Naive thymus-derived CD8-positive, alpha-beta T cell (primary cell): ENCODE results near the gene ATP13A2. TPM values are rescaled to one million over a fixed set of nuclear protein-coding genes. Genes with fewer than 3 reads are reported as not detected.
"Not testable (repeated sequence)": the region's sequence is repeated elsewhere in the genome, so short reads cannot be mapped to it uniquely, and the experiment has no call there.

Experiments
- ATAC-seq, 2 donors: fragments of 150-1000 bp; cut with Tn5 transposase in 1 of 2; sonication (Bioruptor Pico), chemical (Tn5 transposase) in 1 of 2; 1 replicate in 1 of 2; 2 replicates in 1 of 2; pipeline ENCODE4 v1.10.0; 2021; ENCODE audit warnings: mild to moderate bottlenecking in 2 of 2, moderate library complexity in 2 of 2
- POLR2A ChIA-PET: fragments of 350-600 bp; sonication (Branson Sonifier 250); formaldehyde crosslinking; loops from one replicate; lab custom pipeline; 2021; ENCODE audit warnings: antibody characterized with exemption; lab: Charles Lee
- DNase-seq, 10 donors: peaks; one replicate each; pipeline versions ENCODE4 v3.0.0 to v3.0.0-alpha.2; 2020 to 2022
- H3K27ac Mint-ChIP-seq, 10 donors: one replicate each; pipeline ENCODE4 v1.8.0; 2020 to 2022; ENCODE audit warnings: mild to moderate bottlenecking in 10 of 10, mixed read lengths in 10 of 10, moderate library complexity in 4 of 10, inconsistent platforms in 1 of 10
- H3K27me3 Mint-ChIP-seq, 5 donors: one replicate each; pipeline ENCODE4 v1.8.0; 2021 to 2022; ENCODE audit warnings: mixed read lengths in 5 of 5
- H3K36me3 Mint-ChIP-seq, 3 donors: one replicate each; pipeline ENCODE4 v1.8.0; 2020 to 2022; ENCODE audit warnings: mixed read lengths in 3 of 3, mild to moderate bottlenecking in 2 of 3, inconsistent platforms in 1 of 3
- H3K4me1 Mint-ChIP-seq, 4 donors: one replicate each; pipeline ENCODE4 v1.8.0; 2021 to 2022; ENCODE audit warnings: mixed read lengths in 4 of 4
- H3K4me3 Mint-ChIP-seq, 10 donors: one replicate each; pipeline ENCODE4 v1.8.0; 2020 to 2022; ENCODE audit warnings: mild to moderate bottlenecking in 10 of 10, mixed read lengths in 10 of 10, moderate library complexity in 6 of 10, inconsistent platforms in 1 of 10
- H3K9me3 Mint-ChIP-seq, 9 donors: one replicate each; pipeline ENCODE4 v1.8.0; 2020 to 2022; ENCODE audit warnings: mixed read lengths in 9 of 9, mild to moderate bottlenecking in 3 of 9, inconsistent platforms in 1 of 9, moderate library complexity in 1 of 9
- polyA plus RNA-seq, 3 donors: library from polyadenylated mRNA; unstranded; fragments of 300-500 nt; fragmentation: Illumina TruSeq; gene quantifications; one replicate each; pipeline ENCODE4 v1.2.3, GENCODE V29; 2021
- total RNA-seq, 8 experiments: library from RNA in 2 of 8; stranded (reverse) in 2 of 8; gene quantifications; one replicate each; pipeline ENCODE4 v1.2.3 and lab custom pipeline; 2021 to 2026

ATP13A2 gene
- total and polyA plus RNA-seq, 5 experiments from 2014 or later = 21.6 to 44.4 (median 43.7) TPM

DNA sequence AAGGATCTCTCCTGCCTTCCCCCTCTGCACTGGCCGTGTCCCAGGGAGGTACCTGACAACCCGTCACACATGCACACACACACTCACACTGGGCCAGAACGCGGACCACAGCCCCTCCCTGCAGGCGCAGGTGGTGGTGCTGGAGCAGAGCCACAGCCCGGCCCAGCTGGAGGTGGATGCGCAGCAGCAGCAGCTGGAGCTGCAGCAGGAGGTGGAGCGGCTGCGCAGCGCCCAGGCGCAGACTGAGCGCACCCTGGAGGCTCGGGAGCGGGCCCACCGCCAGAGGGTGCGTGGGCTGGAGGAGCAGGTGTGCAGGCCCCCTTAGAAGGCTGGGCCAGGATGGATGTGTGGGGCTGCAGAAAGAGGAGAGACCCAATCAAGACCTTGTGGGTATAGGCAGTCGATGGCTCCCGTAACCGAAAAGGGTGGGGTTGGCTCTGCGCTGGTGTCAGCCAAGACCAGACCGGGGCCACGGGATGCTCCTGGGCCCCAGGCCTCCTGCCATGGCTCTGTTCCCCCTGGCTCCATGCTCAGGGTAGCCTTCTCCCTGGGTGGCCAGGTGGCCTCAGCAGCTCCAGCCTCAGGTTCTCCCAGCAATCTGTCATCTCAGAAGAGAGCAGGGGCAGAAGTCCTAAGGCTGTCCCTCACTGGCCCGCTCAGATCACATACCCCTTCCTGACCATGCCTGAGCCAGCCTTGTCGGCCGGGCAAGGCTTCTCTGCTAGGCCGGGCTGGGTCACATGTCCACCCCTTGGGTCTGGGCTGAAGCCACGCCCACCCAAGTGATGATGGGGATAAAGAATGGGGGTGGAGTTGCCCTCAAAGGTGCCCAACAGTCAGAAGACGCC is 40.2 kb downstream of the ATP13A2 start:
- H3K9me3 Mint-ChIP-seq = no peaks in the 10 kb centered on the region
- POLR2A ChIA-PET = no interaction called here
- H3K27ac Mint-ChIP-seq = peak overlapping the region in 2 of 10 donors; percentile 21 to 37

DNA sequence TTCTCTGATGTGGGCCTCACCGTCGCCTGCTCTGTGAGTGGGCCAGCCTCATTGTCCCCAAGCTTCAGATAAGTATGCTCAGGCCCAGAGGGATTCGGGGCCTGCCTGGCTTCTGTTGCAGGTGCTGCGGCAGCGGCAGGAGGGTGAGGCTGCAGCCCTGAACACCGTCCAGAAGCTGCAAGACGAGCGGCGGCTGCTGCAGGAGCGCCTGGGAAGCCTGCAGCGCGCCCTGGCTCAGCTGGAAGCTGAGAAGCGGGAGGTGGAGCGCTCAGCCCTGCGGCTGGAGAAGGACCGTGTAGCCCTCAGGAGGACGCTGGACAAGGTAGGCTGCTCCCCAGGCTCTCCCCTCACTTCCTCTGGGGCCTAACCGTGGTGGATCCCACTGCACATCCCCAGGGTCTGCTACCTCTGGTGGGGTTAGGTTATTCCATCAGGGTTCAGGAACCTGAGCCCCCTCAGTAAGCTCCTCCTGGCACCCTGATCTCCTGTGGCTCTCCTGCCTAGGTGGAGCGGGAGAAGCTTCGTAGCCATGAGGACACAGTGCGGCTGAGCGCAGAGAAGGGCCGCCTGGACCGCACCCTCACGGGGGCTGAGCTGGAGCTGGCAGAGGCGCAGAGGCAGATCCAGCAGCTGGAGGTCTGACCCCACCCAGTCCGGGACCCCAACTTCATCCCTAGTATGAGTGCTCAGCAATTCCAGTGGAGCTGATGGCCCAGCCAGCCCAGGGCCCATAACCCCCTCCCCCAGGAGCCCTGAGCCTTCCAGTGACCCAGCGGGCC is 41.4 kb downstream of the ATP13A2 start:
- Mint-ChIP-seq H3K36me3 (peaks cover 0 to 18% (median 6%) of the 10 kb centered on the region in 3 donors), H3K4me1 (peaks cover 0 to 1% (median 0%) of the 10 kb centered on the region in 4 donors), H3K27ac (peak overlapping the region in 2 of 10 donors; percentile 19 to 37), H3K4me3 (no peak overlapping the region), H3K27me3 (no peaks in the 10 kb centered on the region), H3K9me3 (no peaks in the 10 kb centered on the region)
- no peak for ATAC-seq
- no peak for DNase-seq
- POLR2A ChIA-PET = no interaction called here

More for the DNA sequence above, 40.2 kb downstream of the ATP13A2 start:
- Mint-ChIP-seq H3K4me3 (no peak overlapping the region), H3K36me3 (peaks cover 0 to 5% (median 0%) of the 10 kb centered on the region in 3 donors), H3K4me1 (no peaks in the 10 kb centered on the region), H3K27me3 (no peaks in the 10 kb centered on the region)
- DNase-seq = no peak
- ATAC-seq = no peak

DNA sequence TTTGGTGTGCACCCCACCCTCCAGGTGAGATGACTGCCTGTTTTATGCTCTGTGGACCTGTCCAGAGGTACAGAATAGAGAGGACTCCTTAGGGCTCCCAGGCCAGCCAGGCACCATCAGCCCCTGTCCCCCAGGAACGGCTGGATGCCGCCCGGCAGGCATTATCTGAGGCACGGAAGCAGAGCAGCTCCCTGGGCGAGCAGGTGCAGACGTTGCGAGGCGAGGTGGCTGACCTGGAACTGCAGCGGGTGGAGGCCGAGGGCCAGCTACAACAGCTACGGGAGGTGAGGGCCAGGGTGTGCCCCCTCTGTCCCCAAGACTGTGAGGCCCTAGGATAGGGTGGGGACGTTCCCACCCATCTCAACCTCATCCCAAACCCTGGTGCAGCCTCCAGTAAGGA is 42.1 kb downstream of the ATP13A2 start:
- Mint-ChIP-seq H3K4me3 (no peak overlapping the region), H3K36me3 (peaks cover 0 to 23% (median 6%) of the 10 kb centered on the region in 3 donors), H3K27me3 (no peaks in the 10 kb centered on the region), H3K27ac (peak overlapping the region in 3 of 10 donors; percentile 12 to 40 (median 29)), H3K9me3 (no peaks in the 10 kb centered on the region), H3K4me1 (peaks cover 0 to 1% (median 0%) of the 10 kb centered on the region in 4 donors)
- ATAC-seq (no peak), DNase-seq (no peak)
- POLR2A ChIA-PET = no interaction called here

DNA sequence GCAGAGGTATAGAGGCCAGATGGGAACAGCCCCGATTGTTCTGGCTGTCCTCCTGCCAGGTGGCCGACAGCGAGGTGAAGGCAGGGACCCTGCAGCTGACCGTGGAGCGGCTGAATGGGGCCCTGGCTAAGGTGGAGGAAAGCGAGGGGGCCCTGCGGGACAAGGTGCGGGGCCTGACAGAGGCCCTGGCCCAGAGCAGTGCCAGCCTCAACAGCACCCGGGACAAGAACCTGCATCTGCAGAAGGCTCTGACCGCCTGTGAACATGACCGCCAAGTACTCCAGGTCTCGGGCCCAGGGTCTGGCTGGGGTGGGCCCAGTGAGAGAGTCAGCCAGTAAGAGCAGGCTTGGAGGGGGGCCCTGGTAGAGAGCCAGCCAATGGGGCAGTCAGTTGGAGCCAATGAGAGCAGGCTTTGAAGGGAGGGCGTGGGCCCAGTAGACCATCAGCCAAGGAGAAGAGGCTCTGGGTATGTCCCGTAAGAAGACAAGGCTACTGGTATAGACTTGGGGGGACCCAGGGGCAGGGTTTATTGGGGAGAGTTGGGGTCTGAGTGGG is 42.6 kb downstream of the ATP13A2 start:
- Mint-ChIP-seq H3K9me3 (peaks cover 0 to 1% (median 0%) of the 10 kb centered on the region in 9 donors), H3K27ac (peak overlapping the region in 3 of 10 donors; percentile 12 to 40 (median 25)), H3K4me1 (peaks cover 0 to 1% (median 0%) of the 10 kb centered on the region in 4 donors), H3K27me3 (no peaks in the 10 kb centered on the region), H3K4me3 (no peak overlapping the region), H3K36me3 (peaks cover 0 to 23% (median 6%) of the 10 kb centered on the region in 3 donors)
- no peak for ATAC-seq
- no peak for DNase-seq
- POLR2A ChIA-PET = no interaction called here

DNA sequence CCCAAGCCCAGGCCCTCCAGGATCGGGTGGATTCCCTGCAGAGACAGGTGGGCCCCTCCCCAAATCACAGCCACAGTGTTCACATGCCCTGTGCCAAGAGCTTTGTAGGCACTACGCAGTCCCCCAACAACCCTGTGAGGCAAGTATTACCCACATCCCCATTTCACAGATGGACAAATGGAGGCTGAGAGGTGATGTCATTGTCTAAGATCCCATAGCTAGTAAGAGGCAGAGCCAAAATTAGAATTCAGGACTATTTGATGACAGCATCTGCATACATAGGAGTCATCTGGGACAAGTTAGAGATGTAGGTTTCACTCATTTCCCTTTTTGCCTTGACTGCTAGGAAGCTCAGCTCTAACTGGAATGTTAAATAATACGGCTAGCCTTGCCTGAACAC is 43.4 kb downstream of the ATP13A2 start:
- DNase-seq (no peak), ATAC-seq (no peak)
- Mint-ChIP-seq H3K27ac (no peak overlapping the region), H3K9me3 (peaks cover 0 to 1% (median 0%) of the 10 kb centered on the region in 9 donors), H3K27me3 (no peaks in the 10 kb centered on the region), H3K36me3 (peaks cover 0 to 23% (median 6%) of the 10 kb centered on the region in 3 donors), H3K4me1 (peaks cover 0 to 1% (median 0%) of the 10 kb centered on the region in 4 donors), H3K4me3 (no peak overlapping the region)
- POLR2A ChIA-PET = no interaction called here

DNA sequence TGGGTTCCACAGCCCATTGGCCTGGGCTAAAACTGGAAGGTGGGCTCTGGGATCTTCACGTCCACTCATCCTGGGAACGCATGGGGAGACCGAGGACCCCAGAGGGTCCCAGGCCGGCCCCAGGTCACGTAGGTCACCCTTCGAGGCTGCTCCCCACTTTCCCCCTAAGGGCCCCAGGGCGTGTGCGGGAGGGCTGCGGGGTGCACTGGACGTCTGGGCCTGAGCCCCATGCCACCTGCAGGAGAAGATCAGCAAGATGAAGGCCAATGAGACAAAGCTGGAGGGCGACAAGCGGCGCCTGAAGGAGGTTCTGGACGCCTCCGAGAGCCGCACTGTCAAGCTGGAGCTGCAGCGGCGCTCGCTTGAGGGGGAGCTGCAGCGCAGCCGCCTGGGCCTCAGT is 43.8 kb downstream of the ATP13A2 start:
- H3K4me1 Mint-ChIP-seq = peaks cover 0 to 1% (median 0%) of the 10 kb centered on the region in 4 donors
- no peak for DNase-seq
- no peak for ATAC-seq
- POLR2A ChIA-PET = no interaction called here
- peaks cover 0 to 27% (median 6%) of the 10 kb centered on the region in 3 donors for H3K36me3 Mint-ChIP-seq
- no peak overlapping the region for H3K27ac Mint-ChIP-seq
- H3K27me3 Mint-ChIP-seq = no peaks in the 10 kb centered on the region
- H3K9me3 Mint-ChIP-seq = peaks cover 0 to 1% (median 0%) of the 10 kb centered on the region in 9 donors
- no peak overlapping the region for H3K4me3 Mint-ChIP-seq

DNA sequence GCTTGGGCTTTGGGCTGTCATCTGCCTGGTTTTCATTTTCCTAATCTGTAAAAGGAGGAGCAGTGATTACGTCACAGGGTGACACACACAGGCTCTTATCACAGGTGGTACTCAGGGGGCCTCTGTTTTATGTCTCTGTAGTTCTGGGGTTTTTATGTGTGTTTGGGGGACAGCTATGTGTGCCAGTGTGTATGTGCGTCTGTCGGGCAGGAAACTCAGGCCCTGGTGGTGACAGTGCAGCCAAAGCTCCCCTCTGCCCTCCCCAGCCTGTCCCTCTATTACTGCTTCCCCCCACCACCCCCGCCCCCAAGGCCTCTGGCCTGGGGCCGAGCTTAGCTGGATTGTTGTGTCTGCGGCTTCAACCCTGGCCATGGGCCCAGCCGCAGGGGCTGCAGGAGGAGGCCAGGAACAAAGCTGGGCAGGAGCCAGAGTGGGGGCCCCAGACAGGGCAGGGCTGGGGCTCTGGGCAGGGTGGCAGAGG is 44.6 kb downstream of the ATP13A2 start:
- Mint-ChIP-seq H3K4me3 (no peak overlapping the region), H3K4me1 (peaks cover 0 to 1% (median 0%) of the 10 kb centered on the region in 4 donors), H3K27me3 (no peaks in the 10 kb centered on the region), H3K9me3 (peaks cover 0 to 1% (median 0%) of the 10 kb centered on the region in 9 donors), H3K36me3 (peaks cover 0 to 28% (median 6%) of the 10 kb centered on the region in 3 donors), H3K27ac (no peak overlapping the region)
- ATAC-seq = no peak
- POLR2A ChIA-PET = no interaction called here
- DNase-seq = no peak

DNA sequence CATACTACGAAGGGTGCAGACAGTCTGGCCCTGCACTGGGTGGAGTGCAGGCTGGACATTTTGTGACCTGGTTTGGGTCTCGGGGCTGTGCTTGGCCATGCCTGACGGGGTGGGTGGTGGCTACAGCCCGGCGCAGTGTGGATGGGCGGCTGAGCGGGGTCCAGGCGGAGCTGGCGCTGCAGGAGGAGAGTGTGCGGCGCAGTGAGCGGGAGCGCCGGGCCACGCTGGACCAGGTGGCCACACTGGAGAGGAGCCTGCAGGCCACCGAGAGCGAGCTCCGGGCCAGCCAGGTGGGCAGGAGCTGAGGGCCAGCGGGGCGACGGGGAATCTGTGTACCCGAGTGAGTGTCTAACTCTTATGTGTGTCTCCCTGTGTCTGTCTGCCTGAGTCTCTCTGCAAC is 45.4 kb downstream of the ATP13A2 start:
- Mint-ChIP-seq H3K27ac (no peak overlapping the region), H3K36me3 (peaks cover 0 to 28% (median 6%) of the 10 kb centered on the region in 3 donors), H3K27me3 (no peaks in the 10 kb centered on the region), H3K9me3 (peaks cover 0 to 1% (median 0%) of the 10 kb centered on the region in 9 donors), H3K4me3 (no peak overlapping the region), H3K4me1 (peaks cover 0 to 6% (median 1%) of the 10 kb centered on the region in 4 donors)
- POLR2A ChIA-PET = no interaction called here
- ATAC-seq (no peak), DNase-seq (no peak)

DNA sequence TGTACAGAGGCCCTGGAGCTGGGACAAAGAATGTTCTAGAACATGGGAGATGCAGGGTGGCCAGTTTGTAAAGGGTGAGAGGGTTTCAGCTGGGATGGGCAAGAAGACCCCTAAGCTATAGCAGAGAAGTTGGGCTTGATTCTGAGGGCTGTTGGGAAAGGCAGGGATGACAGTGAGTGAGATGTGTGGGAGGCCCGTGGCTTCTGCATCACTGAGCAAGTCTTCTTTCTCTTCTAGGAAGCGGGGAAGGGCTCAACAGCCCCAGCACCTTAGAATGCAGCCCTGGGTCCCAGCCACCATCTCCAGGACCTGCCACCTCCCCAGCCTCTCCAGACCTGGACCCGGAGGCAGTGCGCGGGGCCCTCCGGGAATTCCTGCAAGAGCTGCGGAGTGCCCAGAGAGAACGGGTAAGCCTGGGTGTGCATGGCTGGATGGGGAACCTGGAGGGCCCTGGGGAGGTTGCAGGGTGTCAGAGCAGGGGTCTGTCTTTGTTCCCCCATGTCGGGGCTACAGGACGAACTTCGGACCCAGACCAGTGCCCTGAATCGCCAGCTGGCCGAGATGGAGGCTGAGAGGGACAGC is 46.2 kb downstream of the ATP13A2 start:
- Mint-ChIP-seq H3K4me1 (peaks cover 0 to 9% (median 2%) of the 10 kb centered on the region in 4 donors), H3K9me3 (peaks cover 0 to 1% (median 0%) of the 10 kb centered on the region in 9 donors), H3K27ac (peak overlapping the region in 4 of 10 donors; percentile 43 to 84 (median 78)), H3K27me3 (no peaks in the 10 kb centered on the region), H3K36me3 (peaks cover 0 to 28% (median 6%) of the 10 kb centered on the region in 3 donors), H3K4me3 (no peak overlapping the region)
- no peak for DNase-seq
- POLR2A ChIA-PET = no interaction called here
- no peak for ATAC-seq

DNA sequence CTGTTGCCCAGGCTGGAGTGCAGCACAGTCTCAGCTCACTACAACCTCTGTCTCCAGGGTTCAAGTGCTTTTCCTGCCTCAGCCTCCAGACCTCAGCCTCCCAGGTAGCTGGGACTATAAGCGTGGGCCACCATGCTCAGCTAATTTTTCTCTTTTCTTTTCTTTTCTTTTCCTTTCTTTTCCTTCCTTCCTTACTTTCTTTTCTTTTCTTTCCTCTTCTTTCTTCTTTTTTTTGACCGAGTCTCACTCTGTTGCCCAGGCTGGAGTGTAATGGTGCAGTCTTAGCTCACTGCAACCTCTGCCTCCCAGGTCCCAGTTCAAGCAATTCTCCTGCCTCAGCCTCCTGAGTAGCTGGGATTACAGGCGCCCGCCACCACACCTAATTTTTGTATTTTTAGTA is 47.6 kb downstream of the ATP13A2 start:
- not testable (repeated sequence) for H3K9me3 Mint-ChIP-seq, H3K27me3 Mint-ChIP-seq, ATAC-seq, DNase-seq
- peak overlapping the region in 2 of 10 donors; percentile 34 to 43 for H3K27ac Mint-ChIP-seq
- H3K36me3 Mint-ChIP-seq = peaks cover 0 to 28% (median 6%) of the 10 kb centered on the region in 3 donors
- peaks cover 0 to 14% (median 6%) of the 10 kb centered on the region in 4 donors for H3K4me1 Mint-ChIP-seq
- peak overlapping the region in 1 of 10 donors; percentile 39 for H3K4me3 Mint-ChIP-seq
- POLR2A ChIA-PET = interaction anchor here (0.7 kb wide), 2 partner anchors 12 to 21 kb away, joined by 3 to 8 read pairs; no protein-coding TSS in a partner anchor

DNA sequence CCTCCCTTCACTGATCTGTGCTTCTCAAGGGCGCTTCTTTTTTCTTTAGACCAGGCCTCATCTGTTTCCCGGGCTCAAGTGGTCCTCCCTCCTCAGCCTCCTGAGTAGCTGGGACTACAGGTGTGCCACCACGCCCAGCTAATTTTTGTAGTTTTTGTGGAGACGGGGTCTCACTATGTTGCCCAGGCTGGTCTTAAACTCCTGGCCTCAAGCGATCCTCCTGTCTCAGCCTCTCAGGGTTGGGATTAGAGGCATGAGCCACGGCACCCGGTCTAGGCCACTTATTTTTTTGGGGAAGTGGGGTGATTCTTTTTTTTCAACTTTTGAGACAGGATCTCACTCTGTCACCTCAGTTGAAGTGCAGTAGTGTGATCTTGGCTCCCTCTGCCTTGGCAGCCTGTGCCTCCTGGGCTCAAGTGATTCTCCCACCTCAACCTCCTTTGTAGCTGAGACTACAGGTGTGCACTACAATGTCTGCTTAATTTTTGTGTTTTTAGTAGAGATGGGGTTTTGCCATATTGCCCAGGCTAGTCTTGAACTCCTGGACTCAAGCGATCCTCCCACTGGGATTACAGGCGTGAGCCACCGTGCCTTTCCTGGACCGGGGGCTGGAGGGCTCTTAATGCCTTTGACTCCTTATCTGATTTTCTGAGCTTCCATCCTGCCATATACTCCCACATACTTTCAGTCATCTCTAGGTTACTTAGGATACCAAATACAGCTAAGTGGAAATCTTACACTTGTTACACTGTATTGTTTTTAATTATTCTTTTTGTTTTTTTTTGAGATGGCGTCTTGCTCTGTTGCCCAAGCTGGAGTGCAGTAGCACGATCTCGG is 50.2 kb downstream of the ATP13A2 start:
- Mint-ChIP-seq H3K4me1 (peaks cover 0 to 14% (median 6%) of the 10 kb centered on the region in 4 donors), H3K27ac (peak overlapping the region in 5 of 10 donors; percentile 44 to 74 (median 70)), H3K36me3 (peaks cover 0 to 26% (median 6%) of the 10 kb centered on the region in 3 donors), H3K4me3 (peak overlapping the region; percentile 52 to 81 (median 71)), H3K9me3 (peaks cover 0 to 1% (median 0%) of the 10 kb centered on the region in 9 donors), H3K27me3 (no peaks in the 10 kb centered on the region)
- POLR2A ChIA-PET = interaction anchor here (0.5 to 1.6 kb wide), 5 partner anchors 10 to 62 kb away, joined by 3 to 6 read pairs (median 4); no protein-coding TSS in a partner anchor
- no peak for DNase-seq
- ATAC-seq = no peak
